ENCODE measurements around the gene AAMP.
A peak's percentile ranks its signal among the peaks of the same experiment; 100 is the strongest.
"Not testable (repeated sequence)": the region's sequence is repeated elsewhere in the genome, so short reads cannot be mapped to it uniquely, and the experiment has no call there.

AAMP gene

DNA sequence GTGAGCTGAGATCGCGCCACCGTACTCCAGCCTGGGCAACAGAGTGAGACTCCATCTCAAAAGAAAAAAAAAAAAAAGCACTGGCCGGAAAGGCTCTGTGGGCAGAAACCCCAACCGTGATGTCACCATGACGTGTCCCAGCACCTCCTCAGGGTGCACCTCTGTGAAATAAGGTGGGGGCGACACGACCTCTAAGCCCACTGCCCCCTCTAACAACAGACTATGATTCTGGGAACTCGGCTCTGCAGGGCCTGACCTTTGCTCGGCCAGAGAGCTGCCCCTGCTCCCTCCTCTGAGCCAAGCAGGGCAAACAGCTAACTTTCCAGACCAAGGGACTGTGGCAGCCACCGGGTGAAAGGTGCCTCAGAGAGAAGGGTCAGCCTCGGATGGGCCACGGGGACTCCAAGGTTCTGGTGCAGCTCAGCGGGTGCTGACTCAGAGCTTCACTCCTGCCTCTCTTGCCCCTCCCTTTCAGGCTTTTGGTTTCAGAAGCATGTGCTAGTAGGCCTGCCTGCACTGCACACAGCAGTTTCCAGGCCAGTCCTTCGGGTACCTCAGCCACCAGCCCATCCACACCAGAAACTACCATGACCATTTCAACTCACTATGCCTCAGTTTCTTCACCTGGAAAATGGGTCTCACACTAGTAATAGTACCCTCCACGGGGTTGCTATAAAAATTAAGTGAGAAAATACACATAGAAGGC lies 14.3 kb upstream of the AAMP start:
- Mint-ChIP-seq H3K27me3 (no peaks in the 10 kb centered on the region), H3K27ac (peak overlapping the region; percentile 98), H3K4me1 (peaks cover 78% of the 10 kb centered on the region), H3K4me3 (peak overlapping the region; percentile 40), H3K9me3 (no peaks in the 10 kb centered on the region), H3K36me3 (peaks cover 6% of the 10 kb centered on the region)

- Mint-ChIP-seq H3K27me3 (no peaks in the 10 kb centered on the region), H3K4me1 (peaks cover 65% of the 10 kb centered on the region), H3K4me3 (no peak overlapping the region), H3K9me3 (no peaks in the 10 kb centered on the region), H3K27ac (no peak overlapping the region), H3K36me3 (peaks cover 8% of the 10 kb centered on the region)
Observed at GRCh38 chr2:218282173-218282991, 12.4 kb upstream of the AAMP start.

DNA sequence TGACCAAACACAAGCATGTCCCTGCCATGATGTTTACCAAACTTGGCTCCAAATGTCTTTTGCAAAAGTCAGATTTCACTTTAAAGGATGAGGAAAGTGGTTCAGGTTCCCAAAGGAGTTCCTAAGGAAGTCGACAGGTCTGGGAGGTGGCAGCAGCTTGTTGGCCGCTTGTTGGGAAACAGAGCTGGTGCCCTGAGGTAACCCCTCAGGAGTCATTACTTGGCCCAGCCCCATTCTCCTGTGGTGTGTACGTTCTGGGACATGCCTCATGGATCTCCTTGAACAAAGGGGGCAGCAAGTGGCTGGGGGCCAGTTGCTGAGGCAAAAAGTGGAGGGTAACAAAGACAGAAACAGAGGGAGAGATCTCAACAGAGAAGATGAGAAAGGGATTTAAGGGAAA lies 11.5 kb upstream of the AAMP start:
- no peaks in the 10 kb centered on the region for H3K27me3 Mint-ChIP-seq
- H3K4me3 Mint-ChIP-seq = no peak overlapping the region
- peaks cover 57% of the 10 kb centered on the region for H3K4me1 Mint-ChIP-seq
- no peak overlapping the region for H3K27ac Mint-ChIP-seq
- H3K36me3 Mint-ChIP-seq = peaks cover 8% of the 10 kb centered on the region
- no peaks in the 10 kb centered on the region for H3K9me3 Mint-ChIP-seq

DNA sequence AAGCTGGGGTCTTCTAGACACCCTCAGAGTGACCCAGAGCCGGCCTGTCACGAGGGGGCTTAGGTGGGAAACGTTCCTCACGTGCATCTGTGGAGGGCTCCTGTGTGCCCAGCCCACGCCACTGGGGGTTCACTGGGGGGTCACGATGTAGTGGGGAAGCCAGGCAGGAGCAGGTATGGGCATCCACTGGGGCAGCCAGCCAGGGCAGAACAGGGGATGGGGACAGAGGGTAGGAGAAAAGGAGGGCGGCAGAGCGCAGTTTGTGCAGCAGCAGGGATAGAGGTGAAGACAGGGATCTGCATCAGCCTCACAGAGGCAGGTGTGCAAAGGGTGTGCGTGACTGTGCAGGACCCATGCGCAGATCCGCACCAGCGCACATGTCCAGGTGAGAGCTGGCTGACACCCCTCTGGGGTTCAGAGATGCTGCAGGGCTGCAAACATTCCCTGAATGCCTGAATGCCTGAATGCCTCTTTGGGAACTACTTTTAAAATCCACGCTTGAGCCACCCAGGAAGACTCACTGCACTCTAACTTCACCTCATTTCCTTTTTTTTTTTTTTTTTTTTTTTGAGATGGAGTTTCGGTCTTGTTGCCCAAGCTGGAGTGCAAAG lies 10.4 kb upstream of the AAMP start:
- Mint-ChIP-seq H3K9me3 (no peaks in the 10 kb centered on the region), H3K36me3 (peaks cover 8% of the 10 kb centered on the region), H3K4me1 (peaks cover 46% of the 10 kb centered on the region), H3K27ac (no peak overlapping the region), H3K4me3 (no peak overlapping the region), H3K27me3 (no peaks in the 10 kb centered on the region)

DNA sequence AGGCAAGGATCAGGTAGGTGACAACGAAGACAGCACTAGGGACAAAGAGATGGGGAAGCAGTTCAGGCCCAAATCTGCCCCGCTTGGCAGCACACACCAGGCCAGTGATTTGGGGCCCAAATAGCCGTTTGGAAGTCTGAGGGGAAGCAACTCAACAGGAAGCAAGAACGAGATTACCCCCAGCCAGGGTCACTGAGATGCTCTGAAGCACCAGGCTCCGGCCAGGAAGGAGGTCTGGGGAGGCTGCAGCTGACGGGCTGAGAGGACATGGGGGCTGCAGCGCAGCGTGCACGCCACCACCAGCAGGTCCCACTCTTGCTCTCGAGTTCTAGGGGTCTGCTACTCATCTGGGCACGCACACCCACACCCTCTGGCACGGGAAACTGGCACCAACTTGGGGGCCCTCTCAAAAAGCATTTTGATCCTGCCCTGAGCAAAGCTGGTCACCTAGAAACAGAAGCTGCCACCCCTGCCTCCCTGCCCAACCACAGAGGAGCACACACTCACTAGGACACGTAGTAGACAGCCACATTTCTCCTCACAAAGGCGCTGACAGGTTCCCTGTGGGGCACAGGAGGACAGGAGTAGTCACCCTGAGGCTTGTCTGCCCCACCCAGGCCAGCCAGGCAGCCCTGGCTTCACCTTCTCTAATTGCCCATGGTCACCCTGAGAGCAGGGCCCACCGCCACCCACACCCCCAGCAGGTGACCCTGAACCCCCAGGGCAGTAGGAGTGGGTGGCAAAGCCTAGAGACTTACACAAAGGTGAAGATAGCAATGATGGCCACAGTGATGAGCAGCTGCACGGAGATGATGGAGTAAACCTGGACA lies 8.8 kb upstream of the AAMP start:
- Mint-ChIP-seq H3K27ac (peak overlapping the region; percentile 13), H3K4me3 (no peak overlapping the region), H3K9me3 (no peaks in the 10 kb centered on the region), H3K4me1 (peaks cover 34% of the 10 kb centered on the region), H3K36me3 (peaks cover 13% of the 10 kb centered on the region), H3K27me3 (no peaks in the 10 kb centered on the region)

DNA sequence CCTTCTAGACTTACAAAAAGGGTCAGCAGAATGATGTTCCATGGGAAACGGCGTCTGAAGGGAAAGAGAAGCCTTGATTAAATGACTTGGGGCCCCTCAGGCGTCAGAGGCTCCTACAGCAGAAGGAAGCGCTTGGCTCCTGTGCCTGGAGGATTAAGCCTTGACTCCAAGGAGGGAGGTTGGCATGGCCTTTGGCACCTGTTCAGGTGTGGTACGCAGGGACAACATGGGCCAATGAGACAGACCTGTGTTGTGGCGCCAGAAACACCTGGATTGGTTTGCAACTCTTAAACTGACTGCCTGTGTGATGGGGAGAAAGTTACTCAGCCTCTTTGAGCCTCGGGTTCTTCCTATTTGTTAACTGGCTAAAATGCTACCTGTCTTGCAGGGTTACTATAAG lies 8.0 kb upstream of the AAMP start:
- peaks cover 13% of the 10 kb centered on the region for H3K36me3 Mint-ChIP-seq
- H3K27ac Mint-ChIP-seq = no peak overlapping the region
- H3K4me1 Mint-ChIP-seq = peaks cover 29% of the 10 kb centered on the region
- H3K9me3 Mint-ChIP-seq = no peaks in the 10 kb centered on the region
- no peak overlapping the region for H3K4me3 Mint-ChIP-seq
- no peaks in the 10 kb centered on the region for H3K27me3 Mint-ChIP-seq

DNA sequence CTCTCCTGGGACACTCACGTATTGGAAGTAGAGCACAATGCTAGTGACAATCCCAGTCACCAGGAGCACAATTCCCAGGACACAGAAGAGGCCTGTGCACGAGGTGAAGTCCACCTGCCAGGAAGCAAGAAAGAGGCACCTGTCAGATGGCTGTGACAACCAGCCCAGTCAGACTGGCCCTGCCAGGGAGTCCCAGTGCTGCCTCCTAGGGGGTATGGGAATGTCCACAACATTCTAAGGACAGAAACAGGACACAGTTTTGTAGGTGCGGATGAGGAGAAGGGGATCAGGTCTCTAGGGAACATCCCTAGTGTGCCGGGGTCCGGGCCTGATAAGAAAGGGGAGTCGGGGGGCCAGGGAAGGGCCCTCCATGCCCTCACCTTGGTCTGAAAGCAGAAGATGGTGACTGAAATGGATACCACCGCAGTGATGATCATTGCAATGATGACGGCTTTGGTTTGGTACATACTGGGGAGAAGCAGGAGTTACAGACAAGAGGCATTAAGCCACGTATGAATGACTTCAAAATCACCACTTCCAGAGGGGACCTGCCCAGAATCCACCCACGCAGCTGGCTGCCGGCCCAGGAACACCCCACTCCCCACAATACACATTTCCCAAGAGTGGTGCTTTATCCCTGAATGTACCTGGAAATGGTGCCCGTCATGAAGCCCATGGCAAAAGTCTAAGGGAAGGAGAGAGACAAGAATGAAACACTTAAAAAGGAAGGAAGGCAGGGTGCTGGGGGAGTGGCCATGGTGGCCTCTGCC lies 7.2 kb upstream of the AAMP start:
- H3K4me1 Mint-ChIP-seq = peaks cover 29% of the 10 kb centered on the region
- no peak overlapping the region for H3K4me3 Mint-ChIP-seq
- no peaks in the 10 kb centered on the region for H3K27me3 Mint-ChIP-seq
- H3K9me3 Mint-ChIP-seq = no peaks in the 10 kb centered on the region
- peak overlapping the region; percentile 84 for H3K27ac Mint-ChIP-seq
- H3K36me3 Mint-ChIP-seq = peaks cover 13% of the 10 kb centered on the region

DNA sequence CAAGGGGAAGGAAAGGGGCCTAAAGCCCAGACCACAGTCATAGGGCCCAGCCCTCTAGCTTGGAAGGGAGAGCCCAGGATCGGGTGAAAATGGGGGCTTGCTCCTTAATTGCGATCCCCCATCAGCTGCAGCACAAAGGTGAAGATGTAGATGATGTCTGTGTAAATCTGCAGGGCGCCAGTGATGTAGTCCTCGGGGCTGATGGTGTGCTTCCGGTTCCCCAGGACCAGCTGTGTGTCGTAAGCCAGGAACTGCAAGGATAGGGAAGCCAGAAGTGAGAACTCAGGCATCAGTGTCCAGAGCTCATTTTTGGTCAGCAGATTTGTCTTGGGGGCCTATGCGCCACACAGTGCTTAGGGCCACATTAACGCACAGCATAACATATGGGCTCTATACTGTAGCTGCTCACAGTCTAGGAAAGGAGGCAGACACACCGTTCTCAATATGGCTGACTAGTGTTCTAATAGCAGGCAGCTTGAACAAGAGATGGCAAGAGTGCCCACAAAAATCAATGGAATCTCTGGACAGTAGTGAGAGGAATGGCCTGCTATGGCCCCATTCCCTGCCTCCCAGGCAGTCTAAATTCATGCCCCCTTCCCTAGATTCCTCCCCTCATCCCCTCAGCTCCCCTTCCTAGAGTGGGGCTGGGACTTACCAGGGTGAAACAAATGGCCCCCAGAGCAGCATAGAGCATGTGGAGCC lies 5.6 kb upstream of the AAMP start:
- H3K27ac Mint-ChIP-seq = peak overlapping the region; percentile 46
- no peak overlapping the region for H3K4me3 Mint-ChIP-seq
- H3K9me3 Mint-ChIP-seq = no peaks in the 10 kb centered on the region
- peaks cover 11% of the 10 kb centered on the region for H3K36me3 Mint-ChIP-seq
- no peaks in the 10 kb centered on the region for H3K27me3 Mint-ChIP-seq
- peaks cover 40% of the 10 kb centered on the region for H3K4me1 Mint-ChIP-seq

DNA sequence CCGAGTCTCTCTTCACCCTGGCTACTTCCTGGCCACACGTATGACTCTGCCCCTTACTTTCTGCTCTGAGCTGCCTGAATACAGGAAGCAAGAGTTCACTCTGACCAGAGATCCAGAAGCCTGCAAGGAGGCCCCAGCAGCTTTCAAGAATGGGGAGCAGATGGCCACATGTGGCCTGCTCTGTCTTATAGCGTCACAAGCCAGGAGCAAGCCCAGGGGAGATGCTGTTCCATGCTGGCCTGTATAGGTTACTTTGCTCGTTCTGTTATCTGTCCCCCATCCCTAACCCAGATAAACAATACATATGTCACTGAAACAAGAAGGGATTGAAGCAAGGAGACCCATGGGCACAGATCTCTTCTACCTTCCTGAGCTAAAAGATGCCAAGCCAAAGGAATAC lies 4.6 kb upstream of the AAMP start:
- Mint-ChIP-seq H3K4me3 (no peak overlapping the region), H3K36me3 (peaks cover 6% of the 10 kb centered on the region), H3K9me3 (no peaks in the 10 kb centered on the region), H3K27ac (no peak overlapping the region), H3K4me1 (peaks cover 38% of the 10 kb centered on the region), H3K27me3 (no peaks in the 10 kb centered on the region)

DNA sequence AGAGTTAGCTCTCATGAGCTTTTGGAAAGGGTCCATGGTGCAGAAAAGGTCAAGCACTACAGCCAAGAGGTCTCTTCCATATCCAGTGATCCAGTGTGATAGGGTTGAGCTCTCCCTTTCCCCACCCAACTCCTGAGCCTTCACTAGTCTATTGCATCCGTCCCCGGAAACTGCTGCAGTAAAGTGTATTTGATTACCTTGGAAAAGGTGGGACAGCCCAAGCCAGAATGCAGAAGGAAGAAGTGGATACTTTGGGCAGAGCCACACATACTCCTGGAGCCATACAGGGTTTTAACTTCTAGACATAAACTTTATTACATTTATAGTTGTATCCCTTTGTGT lies 3.9 kb upstream of the AAMP start:
- peaks cover 42% of the 10 kb centered on the region for H3K4me1 Mint-ChIP-seq
- peaks cover 10% of the 10 kb centered on the region for H3K36me3 Mint-ChIP-seq
- no peaks in the 10 kb centered on the region for H3K9me3 Mint-ChIP-seq
- H3K27ac Mint-ChIP-seq = peak overlapping the region; percentile 62
- H3K4me3 Mint-ChIP-seq = no peak overlapping the region
- H3K27me3 Mint-ChIP-seq = no peaks in the 10 kb centered on the region

DNA sequence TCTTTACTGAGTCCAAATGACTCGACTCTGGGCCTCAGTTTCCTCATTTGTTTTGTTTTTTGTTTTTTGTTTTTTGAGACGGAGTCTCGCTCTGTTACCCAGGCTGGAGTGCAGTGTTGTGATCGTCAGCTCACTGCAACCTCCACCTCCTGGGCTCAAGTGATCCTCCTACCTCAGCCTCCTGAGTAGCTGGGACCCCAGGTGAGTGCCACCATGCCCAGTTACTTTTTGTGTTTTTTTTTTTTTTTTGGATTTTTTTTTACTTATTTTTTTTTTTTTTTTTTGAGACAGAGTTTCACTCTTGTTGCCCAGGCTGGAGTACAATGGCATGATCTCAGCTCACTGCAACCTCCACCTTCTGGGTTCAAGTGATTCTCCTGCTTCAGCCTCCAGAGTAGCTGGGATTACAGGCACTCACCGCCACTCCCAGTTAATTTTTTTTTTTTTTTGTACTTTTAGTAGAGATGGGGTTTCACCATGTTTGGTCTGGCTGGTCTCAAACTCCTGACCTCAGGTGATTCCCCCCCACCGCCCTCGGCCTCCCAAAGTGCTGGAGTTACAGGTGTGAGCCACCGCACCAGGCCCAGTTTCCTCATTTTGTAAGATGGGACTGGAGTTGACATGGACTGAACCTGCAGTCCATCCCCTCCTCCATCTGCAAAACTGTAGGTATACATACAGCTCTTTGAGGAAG lies 3.4 kb upstream of the AAMP start:
- peaks cover 42% of the 10 kb centered on the region for H3K4me1 Mint-ChIP-seq
- H3K27ac Mint-ChIP-seq = peak overlapping the region; percentile 62
- H3K9me3 Mint-ChIP-seq, H3K27me3 Mint-ChIP-seq, H3K36me3 Mint-ChIP-seq, H3K4me3 Mint-ChIP-seq: not testable (repeated sequence)

DNA sequence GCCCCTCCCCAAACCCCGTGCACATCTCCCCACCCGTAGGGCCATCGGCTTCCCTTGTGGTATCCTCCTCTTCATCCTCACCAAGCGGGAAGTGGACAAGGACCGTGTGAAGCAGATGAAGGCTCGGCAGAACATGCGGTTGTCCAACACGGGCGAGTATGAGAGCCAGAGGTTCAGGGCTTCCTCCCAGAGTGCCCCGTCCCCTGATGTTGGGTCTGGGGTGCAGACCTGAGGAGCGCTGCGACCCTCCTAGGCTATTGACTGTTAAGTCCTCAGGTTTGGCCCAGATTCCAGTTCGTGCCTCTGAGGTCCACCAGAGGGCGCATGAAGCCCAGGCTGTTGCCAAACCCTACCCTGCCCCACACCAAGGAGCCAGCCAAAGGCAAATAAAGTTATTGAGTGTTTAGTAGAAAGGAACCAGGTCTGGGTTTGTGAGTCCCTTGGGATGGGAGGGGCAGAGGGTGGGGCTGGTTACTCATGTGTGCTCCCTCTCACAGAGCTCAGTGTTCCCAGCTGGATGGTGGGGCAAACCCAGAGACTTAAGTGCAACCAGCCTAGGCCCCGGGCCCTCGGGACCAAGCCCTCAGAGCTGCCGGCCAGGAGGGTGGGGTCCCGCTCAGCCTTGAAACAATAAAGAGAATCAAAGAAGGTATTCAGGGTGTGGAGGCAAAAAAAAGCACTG lies 2.7 kb upstream of the AAMP start:
- H3K9me3 Mint-ChIP-seq = no peaks in the 10 kb centered on the region
- H3K27ac Mint-ChIP-seq = peak overlapping the region; percentile 46
- peak overlapping the region; percentile 33 for H3K4me3 Mint-ChIP-seq
- peaks cover 10% of the 10 kb centered on the region for H3K36me3 Mint-ChIP-seq
- peaks cover 43% of the 10 kb centered on the region for H3K4me1 Mint-ChIP-seq
- no peaks in the 10 kb centered on the region for H3K27me3 Mint-ChIP-seq

DNA sequence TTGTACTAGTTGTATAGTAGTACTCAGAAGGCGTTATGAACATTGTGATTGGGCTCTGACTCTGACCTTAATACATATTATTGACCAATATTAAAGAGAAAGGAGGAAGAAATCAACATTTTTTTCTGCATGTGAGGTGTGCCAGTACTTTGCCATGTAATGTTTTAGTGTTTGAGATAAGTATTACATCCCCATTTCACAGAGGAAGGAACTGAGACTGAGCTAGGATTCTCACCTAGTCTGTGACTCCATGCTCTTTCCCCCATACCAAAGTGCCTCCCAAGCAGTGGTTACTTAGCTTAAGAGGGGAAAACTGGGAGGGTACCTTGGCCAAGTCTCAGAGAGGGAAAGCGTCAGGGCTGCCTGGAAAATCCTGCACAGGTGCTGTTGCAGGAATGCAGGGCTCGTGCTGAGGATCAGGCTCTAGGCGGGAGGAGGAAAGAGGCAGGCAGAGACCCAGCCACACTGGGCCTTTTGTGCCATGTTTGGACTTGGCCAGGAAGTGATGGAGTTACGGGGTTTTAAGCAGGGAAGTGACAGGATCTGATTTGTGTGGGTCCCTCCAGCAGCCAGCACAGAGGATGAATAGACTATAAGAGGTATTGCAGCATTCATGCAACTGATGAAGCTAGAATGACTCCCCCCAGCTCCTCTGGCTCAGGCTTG lies 2.1 kb upstream of the AAMP start:
- Mint-ChIP-seq H3K9me3 (no peaks in the 10 kb centered on the region), H3K27me3 (no peaks in the 10 kb centered on the region), H3K4me3 (peak overlapping the region; percentile 99), H3K36me3 (peaks cover 10% of the 10 kb centered on the region), H3K27ac (peak overlapping the region; percentile 48), H3K4me1 (peaks cover 46% of the 10 kb centered on the region)

Data from activated naive CD4-positive, alpha-beta T cell treated with anti-CD3 and anti-CD28 coated beads, Interleukin-2, amount 50 U/mL, for 24 hours (primary cell).